ENCODE data around the gene EMC9.

Gene EMC9

DNA sequence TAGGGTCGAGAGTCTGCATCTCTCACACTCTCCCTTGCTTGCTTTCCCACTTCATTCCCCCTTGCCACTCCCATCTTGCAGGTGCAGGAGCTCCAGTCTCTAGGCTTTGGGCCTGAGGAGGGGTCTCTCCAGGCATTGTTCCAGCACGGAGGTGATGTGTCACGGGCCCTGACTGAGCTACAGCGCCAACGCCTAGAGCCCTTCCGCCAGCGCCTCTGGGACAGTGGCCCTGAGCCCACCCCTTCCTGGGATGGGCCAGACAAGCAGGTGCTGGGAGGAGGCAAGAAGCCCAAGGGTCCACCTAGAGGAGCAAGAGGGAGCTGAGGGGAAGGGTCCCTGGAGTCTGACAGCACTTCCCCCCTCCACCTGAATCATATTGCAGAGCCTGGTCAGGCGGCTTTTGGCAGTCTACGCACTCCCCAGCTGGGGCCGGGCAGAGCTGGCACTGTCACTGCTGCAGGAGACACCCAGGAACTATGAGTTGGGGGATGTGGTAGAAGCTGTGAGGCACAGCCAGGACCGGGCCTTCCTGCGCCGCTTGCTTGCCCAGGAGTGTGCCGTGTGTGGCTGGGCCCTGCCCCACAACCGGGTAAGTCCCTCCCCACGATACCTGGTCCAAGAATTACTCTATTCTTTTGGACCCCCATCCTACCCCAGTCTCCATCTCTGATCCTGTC, 10.2 kb upstream of the EMC9 start:
- no peak for DNase-seq (ENCODE audit: low spot score)
- no peak for TF ChIP-seq CTCF (IDR thresholded peaks at IDR 0.05; ENCODE audit: extremely low read depth, missing control alignments)

DNA sequence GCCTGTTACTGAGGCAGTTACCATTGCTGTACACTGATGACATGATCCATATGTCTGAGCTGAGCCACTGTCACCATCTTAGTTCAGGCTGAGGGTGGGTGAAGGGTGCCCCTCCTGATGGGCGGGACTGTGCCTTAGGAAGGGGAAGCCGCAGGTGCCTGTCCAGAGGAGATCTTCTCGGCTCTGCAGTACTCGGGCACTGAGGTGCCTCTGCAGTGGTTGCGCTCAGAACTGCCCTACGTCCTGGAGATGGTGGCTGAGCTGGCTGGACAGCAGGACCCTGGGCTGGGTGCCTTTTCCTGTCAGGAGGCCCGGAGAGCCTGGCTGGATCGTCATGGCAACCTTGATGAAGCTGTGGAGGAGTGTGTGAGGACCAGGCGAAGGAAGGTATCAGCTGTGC, 9.6 kb upstream of the EMC9 start:
- no peak for TF ChIP-seq CTCF (IDR thresholded peaks at IDR 0.05; ENCODE audit: extremely low read depth, missing control alignments)
- no peak for DNase-seq (ENCODE audit: low spot score)

- no peak for TF ChIP-seq CTCF (IDR thresholded peaks at IDR 0.05; ENCODE audit: extremely low read depth, missing control alignments)
- no peak for DNase-seq (ENCODE audit: low spot score)
These were observed 9.2 kb upstream of the EMC9 start for GRCh38 chr14:24150567-24150966.

GRCh38 chr14:24150061-24150460, 8.7 kb upstream of the EMC9 start:
- no peak for DNase-seq (ENCODE audit: low spot score)
- TF ChIP-seq CTCF (IDR thresholded peaks at IDR 0.05; ENCODE audit: extremely low read depth, missing control alignments), result no peak

DNA sequence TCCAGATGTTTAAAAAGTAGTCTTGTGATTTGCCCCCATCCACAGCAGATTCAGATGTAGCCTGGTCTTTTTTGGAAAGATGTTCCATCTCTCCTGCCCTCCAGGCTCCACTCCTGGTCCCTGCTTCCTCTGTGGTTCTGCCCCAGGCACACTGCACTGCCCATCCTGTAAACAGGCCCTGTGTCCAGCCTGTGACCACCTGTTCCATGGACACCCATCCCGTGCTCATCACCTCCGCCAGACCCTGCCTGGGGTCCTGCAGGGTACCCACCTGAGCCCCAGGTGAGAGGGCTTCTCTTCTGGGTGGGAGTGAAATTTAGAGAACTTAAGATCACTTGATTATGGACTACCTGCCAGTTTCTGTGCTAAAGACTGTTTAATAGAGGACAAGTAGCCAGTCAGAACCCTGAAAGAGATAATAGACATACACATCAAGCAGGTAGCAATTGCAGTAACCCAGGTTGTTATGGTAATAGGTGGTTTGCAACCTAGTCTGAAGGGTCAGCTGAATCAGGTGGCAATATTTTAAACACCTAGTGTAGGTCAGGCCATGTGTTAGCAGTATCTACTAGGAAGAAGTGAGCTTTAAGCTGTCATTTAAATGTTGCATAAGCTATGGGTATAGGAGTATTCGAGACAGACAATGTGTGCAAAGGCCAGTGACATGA, 8.0 kb upstream of the EMC9 start:
- no peak for TF ChIP-seq CTCF (IDR thresholded peaks at IDR 0.05; ENCODE audit: extremely low read depth, missing control alignments)
- DNase-seq (ENCODE audit: low spot score), result no peak

- no peak for TF ChIP-seq CTCF (IDR thresholded peaks at IDR 0.05; ENCODE audit: extremely low read depth, missing control alignments)
- DNase-seq (ENCODE audit: low spot score), result no peak
These were observed 6.5 kb upstream of the EMC9 start for GRCh38 chr14:24147761-24148428.

Measured in GM20000 (cell line).